DND-41 (cell line): ENCODE results near the gene PARP6.

Experiments
- CTCF ChIP-seq: IDR thresholded peaks from 2 replicates; pipeline ENCODE4 v1.5.1; 2012; ENCODE audit warnings: borderline replicate concordance, low read length, moderate library complexity, mild to moderate bottlenecking; ENCODE audit not compliant: poor library complexity, severe bottlenecking; ENCODE audit errors: extremely low read depth
- EZH2 ChIP-seq: IDR thresholded peaks from 3 replicates; pipeline ENCODE4 v1.6.1; 2012; ENCODE audit warnings: borderline replicate concordance, low read depth, mild to moderate bottlenecking, moderate library complexity, low read length, inconsistent platforms; ENCODE audit not compliant: severe bottlenecking

GRCh38 chr15:72192416-72192815, 79.9 kb downstream of the PARP6 start:
- TF ChIP-seq CTCF (no peak), EZH2 (no peak)
